ENCODE data around the gene OPN4. TPM values are rescaled to one million over a fixed set of nuclear protein-coding genes. Genes with fewer than 3 reads are reported as not detected.

The OPN4 gene
- total RNA-seq, result not detected

- Histone ChIP-seq H3K27ac (no peak within 1 kb of the TSS), H3K9me3 (no peaks in the 10 kb centered on the region), H3K36me3 (no peaks in the 10 kb centered on the region), H3K4me3 (no peak within 1 kb of the TSS), H3K4me1 (no peaks in the 10 kb centered on the region), H3K27me3 (no peaks in the 10 kb centered on the region)
- no peak for TF ChIP-seq CTCF (IDR thresholded peaks at IDR 0.05)
- TF ChIP-seq POLR2AphosphoS5 (IDR thresholded peaks at IDR 0.05), result no peak
- TF ChIP-seq POLR2A (IDR thresholded peaks at IDR 0.05), result no peak
- peak in 1 of 2 donors; percentile 45 for DNase-seq (ENCODE audit: low spot score in 2 of 2)
- intact Hi-C loops (cut with DNase I; ENCODE audit: low total_unique reads), result no loop called here
These were observed at the start of gene OPN4 for GRCh38 chr10:86654411-86655172. Gene OPN4, plus strand, starts transcription at chr10:86654547. Its CDS starts 237 bp downstream, at chr10:86654784.

- TF ChIP-seq POLR2A (IDR thresholded peaks at IDR 0.05) (no peak), CTCF (IDR thresholded peaks at IDR 0.05) (no peak), POLR2AphosphoS5 (IDR thresholded peaks at IDR 0.05) (no peak)
- H3K36me3 ChIP-seq, result no peaks in the 10 kb centered on the region
These were observed 46.7 kb upstream of the OPN4 start for GRCh38 chr10:86607674-86608073.

GRCh38 chr10:86609920-86610319 is 44.4 kb upstream of the OPN4 start:
- DNase-seq (ENCODE audit: low spot score in 2 of 2), result no peak
- TF ChIP-seq POLR2AphosphoS5 (IDR thresholded peaks at IDR 0.05) (no peak), CTCF (IDR thresholded peaks at IDR 0.05) (no peak), POLR2A (IDR thresholded peaks at IDR 0.05) (no peak)
- Histone ChIP-seq H3K4me3 (no peak overlapping the region), H3K4me1 (no peaks in the 10 kb centered on the region), H3K36me3 (no peaks in the 10 kb centered on the region), H3K27ac (no peak overlapping the region), H3K27me3 (no peaks in the 10 kb centered on the region), H3K9me3 (no peaks in the 10 kb centered on the region)
- intact Hi-C loops (cut with DNase I; ENCODE audit: low total_unique reads), result no loop called here

More at GRCh38 chr10:86607674-86608073, 46.7 kb upstream of the OPN4 start:
- Histone ChIP-seq H3K27ac (no peak overlapping the region), H3K4me1 (no peaks in the 10 kb centered on the region), H3K4me3 (no peak overlapping the region), H3K9me3 (no peaks in the 10 kb centered on the region), H3K27me3 (no peaks in the 10 kb centered on the region)
- intact Hi-C loops (cut with DNase I; ENCODE audit: low total_unique reads), result no loop called here
- no peak for DNase-seq (ENCODE audit: low spot score in 2 of 2)

- intact Hi-C loops (cut with DNase I; ENCODE audit: low total_unique reads), result no loop called here
- H3K4me1 ChIP-seq, result no peaks in the 10 kb centered on the region
- H3K27me3 ChIP-seq, result no peaks in the 10 kb centered on the region
- TF ChIP-seq POLR2A (IDR thresholded peaks at IDR 0.05), result no peak
- no peak for TF ChIP-seq CTCF (IDR thresholded peaks at IDR 0.05)
- TF ChIP-seq POLR2AphosphoS5 (IDR thresholded peaks at IDR 0.05), result no peak
- no peaks in the 10 kb centered on the region for H3K36me3 ChIP-seq
- H3K27ac ChIP-seq, result no peak overlapping the region
- no peak for DNase-seq (ENCODE audit: low spot score in 2 of 2)
- no peak overlapping the region for H3K4me3 ChIP-seq
- H3K9me3 ChIP-seq, result no peaks in the 10 kb centered on the region
These were observed 43.0 kb upstream of the OPN4 start for GRCh38 chr10:86611386-86611785.

- TF ChIP-seq CTCF (IDR thresholded peaks at IDR 0.05) (no peak), POLR2A (IDR thresholded peaks at IDR 0.05) (no peak), POLR2AphosphoS5 (IDR thresholded peaks at IDR 0.05) (no peak)
These were observed 41.3 kb upstream of the OPN4 start for GRCh38 chr10:86613096-86613495.

More at GRCh38 chr10:86613096-86613495, 41.3 kb upstream of the OPN4 start:
- Histone ChIP-seq H3K9me3 (no peaks in the 10 kb centered on the region), H3K4me3 (no peak overlapping the region), H3K27ac (no peak overlapping the region), H3K36me3 (no peaks in the 10 kb centered on the region), H3K4me1 (no peaks in the 10 kb centered on the region), H3K27me3 (no peaks in the 10 kb centered on the region)
- DNase-seq (ENCODE audit: low spot score in 2 of 2), result no peak
- intact Hi-C loops (cut with DNase I; ENCODE audit: low total_unique reads), result no loop called here
